Esophagus squamous epithelium (tissue), 5 donors: Measurements from ENCODE around the gene TPSAB1. TPM values are rescaled to one million over a fixed set of nuclear protein-coding genes. Genes with fewer than 3 reads are reported as not detected.

Source experiments
- DNase-seq: peaks from one replicate; lab custom pipeline; 2025; lab: John Stamatoyannopoulos, UW
- H3K27ac ChIP-seq, 4 donors: fragments of 200-600 bp; sonication (generic); one replicate each; pipeline ENCODE4 v1.5.1; 2016 to 2019; ENCODE audit warnings: mild to moderate bottlenecking in 1 of 4
- H3K27me3 ChIP-seq, 4 donors: fragments of 200-600 bp; sonication (generic); 1 replicate in 3 of 4; 2 replicates in 1 of 4; pipeline versions ENCODE4 v1.5.1 to v1.6.0; 2017 to 2021; ENCODE audit warnings: antibody characterized with exemption in 1 of 4
- H3K36me3 ChIP-seq, 3 donors: fragments of 200-600 bp; sonication (generic); one replicate each; pipeline ENCODE4 v1.5.1; 2016 to 2019
- H3K4me1 ChIP-seq, 3 donors: fragments of 200-600 bp; sonication (generic); one replicate each; pipeline ENCODE4 v1.5.1; 2017 to 2019
- H3K4me3 ChIP-seq, 4 donors: fragments of 200-600 bp; sonication (generic); 1 replicate in 3 of 4; 2 replicates in 1 of 4; pipeline ENCODE4 v1.5.1; 2016 to 2019; ENCODE audit warnings: mild to moderate bottlenecking in 2 of 4, moderate library complexity in 1 of 4
- H3K9me3 ChIP-seq, 3 donors: fragments of 200-600 bp; sonication (generic); one replicate each; pipeline ENCODE4 v1.5.1; 2016 to 2019
- POLR2A ChIP-seq, 4 donors: fragments of 450-650 bp; IDR thresholded peaks; one replicate each; pipeline ENCODE4 v1.6.1; 2017; ENCODE audit warnings: antibody characterized with exemption in 4 of 4, mild to moderate bottlenecking in 4 of 4, moderate library complexity in 3 of 4
- WGBS, 2 donors: methylation state at CpG; one replicate each; pipeline ENCODE4 v1.1.5; 2018; 5-methylcytosine and 5-hydroxymethylcytosine counted together
- intact Hi-C: fragments of 100-400 bp; cut with DNase I; formaldehyde crosslinking; loops from one replicate; pipeline ENCODE4 v1.15.0; 2022
- total RNA-seq, 4 donors: library from RNA; depleted of rRNA; stranded (reverse); fragments of >200 nt; gene quantifications; one replicate each; pipeline ENCODE4 v1.1.0, GENCODE V29; 2016
- TF ChIP-seq, protein P1 (sequence below), 6 experiments: fragments of 450-650 bp in 4 of 6; fragments of 200-600 bp in 2 of 6; sonication (generic) in 2 of 6; IDR thresholded peaks; one replicate each; pipeline ENCODE4 v1.5.1; 2016 to 2019; ENCODE audit warnings: antibody characterized with exemption in 6 of 6, mild to moderate bottlenecking in 4 of 6, moderate library complexity in 4 of 6
- donor health status: DM: yes; HTN: yes; CAD: no.

The TPSAB1 gene
- total RNA-seq, 4 donors from 2014 or later, result 3.0 to 395 (median 16.7) TPM

DNA sequence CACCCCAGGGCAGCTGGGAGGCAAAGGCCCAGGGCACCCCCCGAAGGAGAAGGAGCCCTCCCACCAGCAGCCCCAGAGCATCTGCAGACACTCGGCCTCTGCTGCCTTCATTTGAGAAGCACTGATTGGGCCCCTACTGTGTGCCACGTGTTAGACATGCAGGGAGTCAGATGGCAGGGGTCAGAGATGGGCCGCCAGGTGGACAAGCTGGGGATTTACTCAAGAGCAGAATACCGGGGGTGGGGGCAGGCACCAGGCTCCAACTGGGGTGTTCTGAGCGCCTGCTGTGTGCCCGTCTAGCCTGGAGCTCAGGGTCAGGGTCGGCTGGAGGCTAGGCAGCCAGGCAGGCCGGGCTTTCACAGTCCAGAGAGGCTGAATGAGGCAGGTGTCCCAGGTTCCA is 34.2 kb upstream of the TPSAB1 start:
- H3K27ac ChIP-seq, result no peak overlapping the region
- WGBS, 2 donors, result 60% methylated on average over 1 of the region's 9 CpGs; no CpG with 5 or more reads in 1 of the 2 donors
- H3K27me3 ChIP-seq, result peaks cover 0 to 14% (median 0%) of the 10 kb centered on the region in 4 donors
- H3K4me1 ChIP-seq, result no peaks in the 10 kb centered on the region
- intact Hi-C loops, result no loop called here
- peaks cover 0 to 29% (median 0%) of the 10 kb centered on the region in 3 donors for H3K36me3 ChIP-seq
- no peaks in the 10 kb centered on the region for H3K9me3 ChIP-seq
- no peak for DNase-seq
- H3K4me3 ChIP-seq, result no peak overlapping the region
- TF ChIP-seq, protein P1, sequence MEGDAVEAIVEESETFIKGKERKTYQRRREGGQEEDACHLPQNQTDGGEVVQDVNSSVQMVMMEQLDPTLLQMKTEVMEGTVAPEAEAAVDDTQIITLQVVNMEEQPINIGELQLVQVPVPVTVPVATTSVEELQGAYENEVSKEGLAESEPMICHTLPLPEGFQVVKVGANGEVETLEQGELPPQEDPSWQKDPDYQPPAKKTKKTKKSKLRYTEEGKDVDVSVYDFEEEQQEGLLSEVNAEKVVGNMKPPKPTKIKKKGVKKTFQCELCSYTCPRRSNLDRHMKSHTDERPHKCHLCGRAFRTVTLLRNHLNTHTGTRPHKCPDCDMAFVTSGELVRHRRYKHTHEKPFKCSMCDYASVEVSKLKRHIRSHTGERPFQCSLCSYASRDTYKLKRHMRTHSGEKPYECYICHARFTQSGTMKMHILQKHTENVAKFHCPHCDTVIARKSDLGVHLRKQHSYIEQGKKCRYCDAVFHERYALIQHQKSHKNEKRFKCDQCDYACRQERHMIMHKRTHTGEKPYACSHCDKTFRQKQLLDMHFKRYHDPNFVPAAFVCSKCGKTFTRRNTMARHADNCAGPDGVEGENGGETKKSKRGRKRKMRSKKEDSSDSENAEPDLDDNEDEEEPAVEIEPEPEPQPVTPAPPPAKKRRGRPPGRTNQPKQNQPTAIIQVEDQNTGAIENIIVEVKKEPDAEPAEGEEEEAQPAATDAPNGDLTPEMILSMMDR (IDR thresholded peaks at IDR 0.05), result no peak
- TF ChIP-seq POLR2A (IDR thresholded peaks at IDR 0.05), result no peak

DNA sequence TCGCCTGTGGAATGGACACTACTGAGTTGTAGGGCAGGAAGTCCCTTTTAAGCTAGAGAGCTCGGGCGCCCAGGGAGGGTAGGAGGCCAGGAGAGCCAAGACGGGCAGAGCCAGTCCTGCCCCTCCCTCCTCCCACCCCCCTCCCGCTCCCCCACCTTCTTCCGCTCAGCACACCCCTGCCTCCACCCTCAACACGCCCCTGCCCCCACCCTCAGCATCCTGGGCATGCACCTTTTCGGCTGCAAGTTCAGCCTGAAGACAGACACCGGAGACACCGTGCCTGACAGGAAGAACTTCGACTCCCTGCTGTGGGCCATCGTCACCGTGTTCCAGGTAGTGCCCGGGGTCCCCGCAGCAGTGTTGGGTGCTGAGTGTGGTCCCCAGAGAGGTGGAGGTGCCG is 33.7 kb upstream of the TPSAB1 start:
- H3K36me3 ChIP-seq, result peaks cover 0 to 34% (median 0%) of the 10 kb centered on the region in 3 donors
- no peak overlapping the region for H3K4me3 ChIP-seq
- intact Hi-C loops, result no loop called here
- H3K4me1 ChIP-seq, result no peaks in the 10 kb centered on the region
- no peaks in the 10 kb centered on the region for H3K9me3 ChIP-seq
- TF ChIP-seq, protein P1 (IDR thresholded peaks at IDR 0.05), result no peak
- no peak for TF ChIP-seq POLR2A (IDR thresholded peaks at IDR 0.05)
- no peak for DNase-seq
- peaks cover 0 to 14% (median 0%) of the 10 kb centered on the region in 4 donors for H3K27me3 ChIP-seq
- no peak overlapping the region for H3K27ac ChIP-seq
- 50 to 86% methylated on average over 3 to 6 of the region's 16 CpGs for WGBS, 2 donors

DNA sequence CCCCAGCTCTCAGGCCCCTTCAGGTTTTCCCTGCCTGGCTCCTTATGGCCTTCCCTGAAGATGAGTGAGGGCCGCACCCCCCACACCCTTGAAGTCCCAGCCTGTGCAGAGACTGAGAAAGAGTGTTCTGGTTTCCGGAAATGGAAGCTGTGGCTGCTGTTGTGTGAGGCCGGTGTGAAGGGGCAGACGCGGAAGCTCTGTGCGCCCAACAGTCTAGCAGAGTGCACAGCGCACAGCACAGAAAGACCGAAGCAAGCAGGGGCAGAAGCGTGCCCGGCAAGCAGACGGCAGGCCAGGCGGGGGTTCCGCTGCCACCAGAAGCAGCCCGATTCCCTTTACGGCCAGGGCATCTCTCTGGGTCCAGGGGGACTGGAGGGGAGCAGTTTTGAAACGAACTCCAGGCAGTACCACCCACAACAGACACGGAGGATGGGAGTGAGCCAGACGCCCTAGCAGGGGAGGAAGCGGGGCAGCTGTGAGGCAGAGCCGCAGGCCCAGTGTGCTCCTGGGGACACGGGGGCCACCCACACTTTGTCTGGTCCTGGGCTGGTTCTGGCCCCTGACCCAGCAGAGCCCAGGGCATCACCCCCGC is 32.2 kb upstream of the TPSAB1 start:
- Histone ChIP-seq H3K4me3 (no peak overlapping the region), H3K36me3 (peaks cover 0 to 43% (median 0%) of the 10 kb centered on the region in 3 donors), H3K4me1 (no peaks in the 10 kb centered on the region), H3K27me3 (peaks cover 0 to 14% (median 0%) of the 10 kb centered on the region in 4 donors), H3K27ac (no peak overlapping the region), H3K9me3 (no peaks in the 10 kb centered on the region)
- TF ChIP-seq, protein P1 (IDR thresholded peaks at IDR 0.05), result no peak
- no peak for TF ChIP-seq POLR2A (IDR thresholded peaks at IDR 0.05)
- intact Hi-C loops, result no loop called here
- 73 to 90% methylated on average over 2 to 10 of the region's 22 CpGs for WGBS, 2 donors
- no peak for DNase-seq

DNA sequence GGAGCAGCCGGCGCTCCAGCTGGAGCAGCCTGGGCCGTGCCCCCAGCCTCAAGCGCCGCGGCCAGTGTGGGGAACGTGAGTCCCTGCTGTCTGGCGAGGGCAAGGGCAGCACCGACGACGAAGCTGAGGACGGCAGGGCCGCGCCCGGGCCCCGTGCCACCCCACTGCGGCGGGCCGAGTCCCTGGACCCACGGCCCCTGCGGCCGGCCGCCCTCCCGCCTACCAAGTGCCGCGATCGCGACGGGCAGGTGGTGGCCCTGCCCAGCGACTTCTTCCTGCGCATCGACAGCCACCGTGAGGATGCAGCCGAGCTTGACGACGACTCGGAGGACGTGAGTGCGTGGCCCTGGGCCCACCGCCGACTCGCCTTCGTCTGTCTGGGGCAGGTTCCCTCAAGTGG is 31.4 kb upstream of the TPSAB1 start:
- intact Hi-C loops, result no loop called here
- H3K27me3 ChIP-seq, result peaks cover 0 to 14% (median 0%) of the 10 kb centered on the region in 4 donors

DNA sequence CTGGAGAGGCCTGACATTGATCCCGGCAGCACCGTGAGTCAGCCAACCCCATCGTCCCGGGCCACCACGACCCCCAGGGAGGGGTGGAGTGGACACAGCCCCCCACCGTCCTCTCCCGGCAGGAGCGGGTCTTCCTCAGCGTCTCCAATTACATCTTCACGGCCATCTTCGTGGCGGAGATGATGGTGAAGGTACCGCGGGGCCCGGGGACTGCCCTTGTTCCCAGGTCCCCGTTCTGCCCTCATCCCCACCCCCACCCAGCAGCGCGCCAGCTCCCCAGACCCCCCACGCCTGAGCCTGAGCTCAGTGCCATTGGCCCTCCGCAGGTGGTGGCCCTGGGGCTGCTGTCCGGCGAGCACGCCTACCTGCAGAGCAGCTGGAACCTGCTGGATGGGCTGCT is 30.0 kb upstream of the TPSAB1 start:
- Histone ChIP-seq H3K4me1 (no peaks in the 10 kb centered on the region), H3K36me3 (peaks cover 0 to 61% (median 0%) of the 10 kb centered on the region in 3 donors), H3K9me3 (no peaks in the 10 kb centered on the region), H3K27ac (no peak overlapping the region), H3K4me3 (no peak overlapping the region), H3K27me3 (peaks cover 0 to 8% (median 0%) of the 10 kb centered on the region in 4 donors)
- no peak for DNase-seq
- WGBS, 2 donors, result 78 to 87% methylated on average over 12 to 14 of the region's 23 CpGs
- intact Hi-C loops, result no loop called here
- no peak for TF ChIP-seq POLR2A (IDR thresholded peaks at IDR 0.05)
- TF ChIP-seq, protein P1 (IDR thresholded peaks at IDR 0.05), result no peak

More for the DNA sequence above, 31.4 kb upstream of the TPSAB1 start:
- Histone ChIP-seq H3K27ac (no peak overlapping the region), H3K4me1 (no peaks in the 10 kb centered on the region), H3K36me3 (peaks cover 0 to 48% (median 0%) of the 10 kb centered on the region in 3 donors), H3K9me3 (no peaks in the 10 kb centered on the region), H3K4me3 (no peak overlapping the region)
- DNase-seq, result no peak
- TF ChIP-seq POLR2A (IDR thresholded peaks at IDR 0.05), result no peak
- TF ChIP-seq, protein P1 (IDR thresholded peaks at IDR 0.05), result no peak
- 81% methylated on average over 24 of the region's 43 CpGs; no CpG with 5 or more reads in 1 of the 2 donors for WGBS, 2 donors
